H1 (cell line): ENCODE measurements around the gene OMG. TPM values are rescaled to one million over a fixed set of nuclear protein-coding genes. Genes with fewer than 3 reads are reported as not detected.

Source experiments
- CTCF ChIA-PET: fragments of 300-600 bp; sonication (Branson Sonifier 250); formaldehyde crosslinking; loops from one replicate; lab custom pipeline; 2021; ENCODE audit not compliant: partially characterized antibody; lab: Charles Lee
- POLR2A ChIA-PET: fragments of 300-600 bp; sonication (Branson Sonifier 250); formaldehyde crosslinking; loops from one replicate; lab custom pipeline; 2021; ENCODE audit warnings: inconsistent platforms; ENCODE audit not compliant: partially characterized antibody; lab: Charles Lee
- DNase-seq, 2 experiments: peaks; one replicate each; pipeline versions ENCODE4 v3.0.0 to v3.0.0-alpha.2; 2010 to 2022; ENCODE audit warnings: low spot score in 2 of 2, low read depth in 1 of 2, mixed read lengths in 1 of 2
- FAIRE-seq: peaks from 2 replicates; lab custom pipeline; 2011; peaks lifted over from hg19 to GRCh38; lab: Jason Lieb, UNC
- H2AFZ ChIP-seq: 2 replicates; pipeline ENCODE4 v1.8.1; 2012; ENCODE audit warnings: low read length, inconsistent platforms
- H2AK5ac ChIP-seq: 2 replicates; pipeline ENCODE4 v1.6.1; 2013; ENCODE audit warnings: low read depth, low read length
- H2BK120ac ChIP-seq: replicated peaks from 2 replicates; pipeline ENCODE3; 2013; ENCODE audit warnings: low read depth, low read length, inconsistent platforms
- H2BK12ac ChIP-seq: 2 replicates; pipeline ENCODE4 v1.6.1; 2013; ENCODE audit warnings: low read depth, low read length
- H2BK15ac ChIP-seq: 2 replicates; pipeline ENCODE4 v1.6.1; 2013; ENCODE audit warnings: low read length
- H2BK20ac ChIP-seq: 2 replicates; pipeline ENCODE4 v1.6.1; 2013; ENCODE audit warnings: low read length
- H2BK5ac ChIP-seq: 2 replicates; pipeline ENCODE4 v1.6.1; 2013; ENCODE audit warnings: low read depth, low read length
- H3K14ac ChIP-seq: 2 replicates; pipeline ENCODE4 v1.6.1; 2013; ENCODE audit warnings: inconsistent platforms; ENCODE audit not compliant: insufficient read length
- H3K18ac ChIP-seq: 2 replicates; pipeline ENCODE4 v1.6.1; 2013; ENCODE audit warnings: low read length; ENCODE audit errors: extremely low read depth
- H3K23ac ChIP-seq: 2 replicates; pipeline ENCODE4 v1.6.1; 2013; ENCODE audit warnings: inconsistent platforms; ENCODE audit not compliant: insufficient read length
- H3K23me2 ChIP-seq: 2 replicates; pipeline ENCODE4 v1.6.1; 2013; ENCODE audit warnings: low read depth, low read length
- H3K27ac ChIP-seq: 2 replicates; pipeline ENCODE4 v1.6.1; 2011; ENCODE audit warnings: low read depth, low read length, inconsistent platforms
- H3K27me3 ChIP-seq, 4 experiments: replicated peaks in 1 of 4; 1 replicate in 1 of 4; 2 replicates in 3 of 4; pipeline versions ENCODE4 v1.6.1 to v1.8.1; 2011 to 2013; ENCODE audit warnings: low read length in 3 of 4, mild to moderate bottlenecking in 3 of 4, inconsistent platforms in 2 of 4, mixed read lengths in 2 of 4, moderate library complexity in 1 of 4; ENCODE audit not compliant: control insufficient read depth in 3 of 4, insufficient read depth in 3 of 4; ENCODE audit errors: extremely low read depth in 1 of 4
- H3K36me3 ChIP-seq, 4 experiments: 2 replicates each; pipeline versions ENCODE4 v1.6.1 to v1.8.1; 2011 to 2013; ENCODE audit warnings: mild to moderate bottlenecking in 4 of 4, low read length in 3 of 4, moderate library complexity in 2 of 4, control low read depth in 1 of 4, inconsistent platforms in 1 of 4; ENCODE audit not compliant: insufficient read depth in 4 of 4, control insufficient read depth in 2 of 4
- H3K4ac ChIP-seq: replicated peaks from 2 replicates; pipeline ENCODE3; 2013; ENCODE audit warnings: low read length, low read depth, mixed read lengths, inconsistent platforms; ENCODE audit not compliant: insufficient read length
- H3K4me1 ChIP-seq, 4 experiments: replicated peaks in 1 of 4; 1 replicate in 1 of 4; 2 replicates in 3 of 4; pipeline versions ENCODE4 v1.6.1 to v1.8.1; 2011 to 2013; ENCODE audit warnings: low read length in 3 of 4, inconsistent platforms in 2 of 4, mixed read lengths in 1 of 4; ENCODE audit not compliant: insufficient read depth in 4 of 4, control insufficient read depth in 3 of 4
- H3K4me2 ChIP-seq, 2 experiments: 2 replicates each; pipeline versions ENCODE4 v1.6.1 to v1.8.1; 2011 to 2013; ENCODE audit warnings: low read depth in 2 of 2, low read length in 2 of 2, control low read depth in 1 of 2, inconsistent platforms in 1 of 2, mild to moderate bottlenecking in 1 of 2; ENCODE audit not compliant: insufficient read depth in 1 of 2
- H3K4me3 ChIP-seq, 4 experiments: fragments of 200-600, 300-600 bp in 1 of 4; sonication (generic), shearing (Covaris generic), sonication (Bioruptor Twin) in 1 of 4; 2 replicates each; pipeline versions ENCODE4 v1.5.1 to v1.8.1; 2011 to 2016; ENCODE audit warnings: low read length in 4 of 4, low read depth in 3 of 4, control low read depth in 2 of 4, inconsistent platforms in 2 of 4, mild to moderate bottlenecking in 2 of 4, mixed read lengths in 1 of 4, moderate library complexity in 1 of 4; ENCODE audit not compliant: insufficient read depth in 2 of 4; ENCODE audit errors: extremely low read depth in 1 of 4
- H3K56ac ChIP-seq: replicated peaks from 2 replicates; pipeline ENCODE3; 2013; ENCODE audit warnings: low read depth, mild to moderate bottlenecking, mixed read lengths, low read length, inconsistent platforms; ENCODE audit not compliant: insufficient read length
- H3K79me1 ChIP-seq: 2 replicates; pipeline ENCODE4 v1.6.1; 2013; ENCODE audit warnings: low read depth, low read length, control low read depth
- H3K79me2 ChIP-seq, 2 experiments: 2 replicates each; pipeline versions ENCODE4 v1.6.1 to v1.8.1; 2012 to 2013; ENCODE audit warnings: low read length in 2 of 2, mild to moderate bottlenecking in 2 of 2, inconsistent platforms in 1 of 2; ENCODE audit not compliant: insufficient read depth in 2 of 2, control insufficient read depth in 1 of 2
- H3K9ac ChIP-seq, 4 experiments: replicated peaks in 1 of 4; 1 replicate in 1 of 4; 2 replicates in 3 of 4; pipeline versions ENCODE4 v1.6.1 to v1.8.1; 2011 to 2013; ENCODE audit warnings: low read depth in 3 of 4, low read length in 3 of 4, control low read depth in 2 of 4, mild to moderate bottlenecking in 2 of 4, moderate library complexity in 2 of 4, inconsistent platforms in 1 of 4; ENCODE audit errors: extremely low read depth in 1 of 4
- H3K9me3 ChIP-seq, 2 experiments: 2 replicates each; pipeline versions ENCODE4 v1.6.1 to v1.8.1; 2012 to 2013; ENCODE audit warnings: mild to moderate bottlenecking in 2 of 2, moderate library complexity in 2 of 2, control low read depth in 1 of 2, inconsistent platforms in 1 of 2, low read depth in 1 of 2, low read length in 1 of 2, mixed read lengths in 1 of 2; ENCODE audit not compliant: insufficient read depth in 2 of 2
- H4K20me1 ChIP-seq, 2 experiments: replicated peaks in 1 of 2; 2 replicates each; pipeline versions ENCODE3 to v1.8.1; 2011 to 2013; ENCODE audit warnings: inconsistent platforms in 2 of 2, low read length in 2 of 2, mild to moderate bottlenecking in 1 of 2; ENCODE audit not compliant: insufficient read depth in 2 of 2, control insufficient read depth in 1 of 2
- H4K5ac ChIP-seq: 2 replicates; pipeline ENCODE4 v1.6.1; 2013; ENCODE audit warnings: low read length, low read depth, mixed read lengths, inconsistent platforms; ENCODE audit not compliant: insufficient read length
- H4K8ac ChIP-seq: 2 replicates; pipeline ENCODE4 v1.8.0; 2013; ENCODE audit warnings: mild to moderate bottlenecking, moderate library complexity, low read length, inconsistent platforms; ENCODE audit not compliant: insufficient read depth; ENCODE audit errors: extremely low read depth
- H4K91ac ChIP-seq: replicated peaks from 2 replicates; pipeline ENCODE3; 2013; ENCODE audit warnings: low read length, mixed read lengths, inconsistent platforms; ENCODE audit not compliant: insufficient read length
- CBX5 ChIP-seq: fragments of 300-800, 300-1000 bp; sonication (generic); IDR thresholded peaks from 2 replicates; pipeline ENCODE4 v1.7.1; 2016; ENCODE audit warnings: antibody characterized with exemption, low read length, low read depth
- CHD2 ChIP-seq: IDR thresholded peaks from 2 replicates; pipeline ENCODE4 v1.6.1; 2012; ENCODE audit warnings: low read length, improper control_type of control experiment
- EP300 ChIP-seq, 2 experiments: IDR thresholded peaks; 1 replicate in 1 of 2; 2 replicates in 1 of 2; pipeline ENCODE4 v1.6.1; 2011 to 2012; ENCODE audit warnings: low read depth in 2 of 2, low read length in 2 of 2, mild to moderate bottlenecking in 2 of 2, borderline replicate concordance in 1 of 2, inconsistent platforms in 1 of 2, moderate library complexity in 1 of 2
- KDM1A ChIP-seq: fragments of 200-600, 300-600 bp; sonication (generic); IDR thresholded peaks from 2 replicates; pipeline ENCODE4 v1.7.1; 2016; ENCODE audit warnings: mild to moderate bottlenecking, low read length, borderline replicate concordance
- SIRT6 ChIP-seq: IDR thresholded peaks from one replicate; pipeline ENCODE4 v1.7.1; 2012; ENCODE audit warnings: low read length, inconsistent platforms
- SP2 ChIP-seq: IDR thresholded peaks from 2 replicates; pipeline ENCODE4 v1.6.1; 2012; ENCODE audit warnings: mild to moderate bottlenecking, low read length, inconsistent platforms
- TAF7 ChIP-seq: optimal IDR thresholded peaks from 2 replicates; pipeline ENCODE3; 2011; ENCODE audit warnings: low read depth, mild to moderate bottlenecking, inconsistent platforms, low read length, moderate library complexity, borderline replicate concordance
- WGBS, 2 experiments: shearing (Covaris generic) in 1 of 2; methylation state at CpG; one replicate each; pipeline versions ENCODE4 v1.1.6 to v1.1.7; 2013 to 2015; ENCODE audit warnings: low lambda C conversion rate in 2 of 2, mixed read lengths in 2 of 2, inconsistent platforms in 1 of 2, low coverage in 1 of 2, missing lambda C conversion rate in 1 of 2; ENCODE audit not compliant: insufficient replicate concordance in 2 of 2, insufficient coverage in 1 of 2, insufficient read length in 1 of 2; ENCODE audit errors: extremely low coverage in 1 of 2, missing lambda C conversion rate in 1 of 2; 5-methylcytosine and 5-hydroxymethylcytosine counted together
- polyA plus RNA-seq, 7 experiments: library from polyadenylated mRNA; depleted of rRNA in 3 of 7; stranded (reverse) in 5 of 7; unstranded in 2 of 7; fragments of >200 nt in 5 of 7; fragments of 200-250 nt in 2 of 7; gene quantifications; 1 replicate in 5 of 7; 2 replicates in 1 of 7; 4 replicates in 1 of 7; pipeline versions ENCODE4 v1.2.1 to v1.2.3, GENCODE V29; 2011 to 2013; ENCODE audit warnings: missing spikeins in 2 of 7, mixed read lengths in 2 of 7
- total RNA-seq: library from RNA; stranded (reverse); fragmentation: NEBNext Ultra II Directional; extraction: Animal tissue kit (Norgen Biotek cat#: 25700); gene quantifications from 2 replicates; pipeline ENCODE4 v1.2.1, GENCODE V29; 2021
- TF ChIP-seq, protein P1 (sequence below): IDR thresholded peaks from 2 replicates; pipeline ENCODE4 v1.6.1; 2011; ENCODE audit warnings: low read depth, mild to moderate bottlenecking, low read length; ENCODE audit not compliant: insufficient read depth
- TF ChIP-seq, protein P2 (sequence below): IDR thresholded peaks from 2 replicates; pipeline ENCODE4 v1.6.1; 2012; ENCODE audit warnings: inconsistent platforms

OMG gene
- total and polyA plus RNA-seq, 2 of the 8 experiments (the other 6 are each of a cell fraction or from before 2014, with no cell fraction given), result not detected

DNA sequence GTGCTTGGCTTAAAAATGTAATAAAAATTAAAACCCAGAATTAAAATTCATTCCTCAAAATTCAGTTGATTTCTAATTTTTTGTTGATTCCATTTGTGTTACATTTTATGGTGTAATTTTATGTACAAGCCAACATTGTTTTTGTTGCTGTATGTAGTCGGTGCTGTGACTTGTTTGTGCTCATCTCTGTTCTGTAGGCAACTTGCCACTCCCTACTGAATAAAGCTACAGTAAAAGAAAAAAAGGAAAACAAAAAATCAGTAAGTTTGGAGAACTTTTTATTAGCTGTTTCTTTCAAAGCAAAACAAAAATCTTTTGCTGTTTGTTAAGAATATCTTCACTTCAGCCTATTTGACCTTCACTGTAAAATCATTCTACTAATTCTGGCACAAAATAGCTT lies 44.3 kb downstream of the OMG start:
- DNase-seq (no peak), FAIRE-seq (no peak)
- no peak for TF ChIP-seq CHD2
- no peak for TF ChIP-seq SP2
- TF ChIP-seq EP300 (IDR thresholded peaks at IDR 0.05; ENCODE audit: borderline replicate concordance in 1 of 2, low read depth in 2 of 2, low read length in 2 of 2), result no peak
- TF ChIP-seq SIRT6, result no peak
- TF ChIP-seq KDM1A, result no peak
- TF ChIP-seq, protein P1, sequence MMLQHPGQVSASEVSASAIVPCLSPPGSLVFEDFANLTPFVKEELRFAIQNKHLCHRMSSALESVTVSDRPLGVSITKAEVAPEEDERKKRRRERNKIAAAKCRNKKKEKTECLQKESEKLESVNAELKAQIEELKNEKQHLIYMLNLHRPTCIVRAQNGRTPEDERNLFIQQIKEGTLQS, result no peak
- no peak for TF ChIP-seq TAF7
- TF ChIP-seq CBX5, result no peak
- TF ChIP-seq, protein P2, sequence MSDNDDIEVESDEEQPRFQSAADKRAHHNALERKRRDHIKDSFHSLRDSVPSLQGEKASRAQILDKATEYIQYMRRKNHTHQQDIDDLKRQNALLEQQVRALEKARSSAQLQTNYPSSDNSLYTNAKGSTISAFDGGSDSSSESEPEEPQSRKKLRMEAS, result no peak
- H3K9ac ChIP-seq, result no peak overlapping the region
- no peak overlapping the region for H4K5ac ChIP-seq
- H3K79me1 ChIP-seq, result no peaks in the 10 kb centered on the region
- no peaks in the 10 kb centered on the region for H3K27me3 ChIP-seq
- no peaks in the 10 kb centered on the region for H3K4me1 ChIP-seq
- H2BK12ac ChIP-seq, result no peak overlapping the region
- H3K4me2 ChIP-seq, result no peak overlapping the region
- no peak overlapping the region for H3K4ac ChIP-seq
- POLR2A ChIA-PET, result no interaction called here
- no peak overlapping the region for H3K14ac ChIP-seq
- no peak overlapping the region for H2BK15ac ChIP-seq
- H3K36me3 ChIP-seq, result no peaks in the 10 kb centered on the region
- no peak overlapping the region for H3K18ac ChIP-seq
- CTCF ChIA-PET, result interaction anchor here (0.6 kb wide), 1 partner anchor 12 kb away, joined by 6 read pairs; no protein-coding TSS in a partner anchor
- H2BK20ac ChIP-seq, result no peak overlapping the region
- WGBS, 2 experiments, result 93% methylated on average over 1 of the region's 1 CpG; no CpG with 5 or more reads in 1 of the 2 experiments
- no peak overlapping the region for H4K91ac ChIP-seq
- H2AFZ ChIP-seq, result no peak overlapping the region
- H3K79me2 ChIP-seq, result no peaks in the 10 kb centered on the region
- H3K4me3 ChIP-seq, result no peak overlapping the region
- no peak overlapping the region for H3K23ac ChIP-seq
- H3K56ac ChIP-seq, result no peak overlapping the region
- no peak overlapping the region for H3K27ac ChIP-seq
- no peak overlapping the region for H4K8ac ChIP-seq
- H2BK120ac ChIP-seq, result no peak overlapping the region
- no peak overlapping the region for H2AK5ac ChIP-seq
- no peaks in the 10 kb centered on the region; the same call in 1 of the 2 replicates for H3K23me2 ChIP-seq
- H4K20me1 ChIP-seq, result no peaks in the 10 kb centered on the region
- H3K9me3 ChIP-seq, result no peaks in the 10 kb centered on the region
- no peak overlapping the region for H2BK5ac ChIP-seq
